ENCODE measurements around the gene RGS3.

DNA sequence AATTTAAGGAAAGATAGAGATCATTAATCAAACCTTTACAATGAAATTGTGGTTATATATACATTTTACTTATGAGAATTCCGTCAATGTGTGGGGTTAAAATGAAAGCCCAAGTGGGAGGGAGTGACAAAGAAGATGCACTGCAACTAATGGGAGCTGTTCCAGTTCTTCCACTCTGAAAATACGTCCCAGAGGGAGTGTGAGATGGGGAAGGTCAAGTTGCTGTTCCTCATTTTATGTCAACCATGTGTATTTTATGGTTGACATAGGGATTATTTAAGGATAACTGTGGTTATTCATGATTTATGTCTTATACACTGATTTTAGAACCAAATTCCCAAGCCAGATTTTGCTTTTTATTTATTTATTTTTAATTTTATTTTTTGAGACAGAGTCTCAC is 14.2 kb upstream of the RGS3 start:
- no peak for TF ChIP-seq CTCF (IDR thresholded peaks at IDR 0.05)
- TF ChIP-seq EP300 (IDR thresholded peaks at IDR 0.05): no peak
- no peak for TF ChIP-seq POLR2A (IDR thresholded peaks at IDR 0.05)

Measured in gastroesophageal sphincter (tissue), 3 donors.